ENCODE measurements around the gene C11orf21. TPM values are rescaled to one million over a fixed set of nuclear protein-coding genes. Genes with fewer than 3 reads are reported as not detected.

Gene C11orf21
- total RNA-seq (2022; extraction: Qiagen RNA extraction; ENCODE audit: low read depth) = not detected in 5 replicates

GRCh38 chr11:2301631-2302305 is at the start of gene C11orf21, which contains the start of gene TSPAN32:
Gene C11orf21, minus strand, starts transcription at chr11:2301918. Its CDS starts 110 bp downstream, at chr11:2301808.
Gene TSPAN32, plus strand, starts transcription at chr11:2302013. Its CDS starts 137 bp downstream, at chr11:2302150.

GRCh38 chr11:2270322-2271076 is 31.2 kb downstream of the C11orf21 start, which contains the start of gene ASCL2:
Gene ASCL2, minus strand, starts transcription at chr11:2270588. Its CDS starts 256 bp downstream, at chr11:2270332.

Other genes with a start within 250 kb of the C11orf21 start
- gene IGF2, start 162.5 kb downstream of the C11orf21 start, total RNA-seq (2022; extraction: Qiagen RNA extraction; ENCODE audit: low read depth) = 1.3 to 3.3 TPM (median 1.9 TPM) in 5 replicates
- gene INS, start 140.7 kb downstream of the C11orf21 start, total RNA-seq (2022; extraction: Qiagen RNA extraction; ENCODE audit: low read depth) = not detected in 5 replicates
- 0.09 TPM in 1 of 5 replicates, not detected in the others for gene TH, start 130.1 kb downstream of the C11orf21 start, total RNA-seq (2022; extraction: Qiagen RNA extraction; ENCODE audit: low read depth)
- gene ASCL2, start 31.3 kb downstream of the C11orf21 start, total RNA-seq (2022; extraction: Qiagen RNA extraction; ENCODE audit: low read depth) = 0.03 to 0.07 TPM in 2 of 5 replicates, not detected in the others
- gene TSPAN32, start 95 bp upstream of the C11orf21 start, total RNA-seq (2022; extraction: Qiagen RNA extraction; ENCODE audit: low read depth) = not detected in 5 replicates
- 281 to 422 TPM (median 421 TPM) in 5 replicates for gene CD81, start 75.4 kb upstream of the C11orf21 start, total RNA-seq (2022; extraction: Qiagen RNA extraction; ENCODE audit: low read depth)
- 45.5 to 81.8 TPM (median 73.8 TPM) in 5 replicates for gene TSSC4, start 98.8 kb upstream of the C11orf21 start, total RNA-seq (2022; extraction: Qiagen RNA extraction; ENCODE audit: low read depth)
- not detected in 5 replicates for gene TRPM5, start 142.6 kb upstream of the C11orf21 start, total RNA-seq (2022; extraction: Qiagen RNA extraction; ENCODE audit: low read depth)
- gene KCNQ1, start 143.1 kb upstream of the C11orf21 start, total RNA-seq (2022; extraction: Qiagen RNA extraction; ENCODE audit: low read depth) = 0.24 to 0.83 TPM (median 0.43 TPM) in 5 replicates